CD14-positive monocyte (primary cell): ENCODE measurements around the gene ADRA2C. TPM values are rescaled to one million over a fixed set of nuclear protein-coding genes. Genes with fewer than 3 reads are reported as not detected.

Experiments
- DNase-seq, 3 donors: peaks; one replicate each; pipeline ENCODE4 v3.0.0-alpha.2; 2011 to 2022
- H2AFZ ChIP-seq: 2 replicates; pipeline ENCODE4 v1.6.0; 2012; ENCODE audit warnings: mild to moderate bottlenecking, low read depth, low read length, inconsistent platforms; ENCODE audit not compliant: insufficient read depth, poor library complexity, severe bottlenecking
- H3K27ac ChIP-seq, 2 donors: 1 replicate in 1 of 2; 2 replicates in 1 of 2; pipeline ENCODE4 v1.5.1; 2012 to 2013; ENCODE audit warnings: low read length in 2 of 2, control low read depth in 1 of 2, inconsistent platforms in 1 of 2, low read depth in 1 of 2, mild to moderate bottlenecking in 1 of 2
- H3K27me3 ChIP-seq, 2 donors: one replicate each; pipeline versions ENCODE4 v1.6.0 to v1.6.1; 2011 to 2013; ENCODE audit warnings: low read length in 2 of 2; ENCODE audit not compliant: control insufficient read depth in 2 of 2, insufficient read depth in 2 of 2
- H3K36me3 ChIP-seq, 2 donors: replicated peaks in 1 of 2; 1 replicate in 1 of 2; 2 replicates in 1 of 2; pipeline versions ENCODE4 v1.5.1 to v1.6.1; 2012 to 2013; ENCODE audit warnings: low read length in 2 of 2, control low read depth in 1 of 2, inconsistent platforms in 1 of 2, mild to moderate bottlenecking in 1 of 2; ENCODE audit not compliant: insufficient read depth in 2 of 2, control insufficient read depth in 1 of 2
- H3K4me1 ChIP-seq, 2 donors: 1 replicate in 1 of 2; 2 replicates in 1 of 2; pipeline versions ENCODE4 v1.5.1 to v1.6.1; 2012 to 2013; ENCODE audit warnings: low read length in 2 of 2, control low read depth in 1 of 2, inconsistent platforms in 1 of 2, mild to moderate bottlenecking in 1 of 2, moderate library complexity in 1 of 2; ENCODE audit not compliant: insufficient read depth in 2 of 2, control insufficient read depth in 1 of 2
- H3K4me2 ChIP-seq: replicated peaks from 2 replicates; pipeline ENCODE3; 2012; ENCODE audit warnings: low read length, moderate library complexity, mild to moderate bottlenecking; ENCODE audit not compliant: poor library complexity, severe bottlenecking; ENCODE audit errors: extremely low read depth
- H3K4me3 ChIP-seq, 3 experiments: fragments of 200-600 bp in 1 of 3; sonication (generic) in 1 of 3; replicated peaks in 1 of 3; 1 replicate in 2 of 3; 2 replicates in 1 of 3; pipeline ENCODE4 v1.5.1; 2011 to 2013; ENCODE audit warnings: low read length in 3 of 3, mild to moderate bottlenecking in 3 of 3, control low read depth in 2 of 3, low read depth in 2 of 3, inconsistent platforms in 1 of 3, moderate library complexity in 1 of 3
- H3K79me2 ChIP-seq: 2 replicates; pipeline ENCODE4 v1.6.0; 2012; ENCODE audit warnings: mild to moderate bottlenecking, control low read depth, inconsistent platforms, low read length, moderate library complexity; ENCODE audit not compliant: insufficient read depth
- H3K9ac ChIP-seq: 2 replicates; pipeline ENCODE4 v1.6.0; 2017; ENCODE audit warnings: low read length, mild to moderate bottlenecking; ENCODE audit not compliant: insufficient read depth, poor library complexity, severe bottlenecking
- H3K9me3 ChIP-seq, 2 donors: replicated peaks in 1 of 2; 1 replicate in 1 of 2; 2 replicates in 1 of 2; pipeline versions ENCODE4 v1.5.1 to v1.6.1; 2012 to 2013; ENCODE audit warnings: low read length in 2 of 2, control low read depth in 1 of 2; ENCODE audit not compliant: control insufficient read depth in 1 of 2, insufficient read depth in 1 of 2
- H4K20me1 ChIP-seq: 2 replicates; pipeline ENCODE4 v1.6.0; 2012; ENCODE audit warnings: mild to moderate bottlenecking, low read length, control low read depth, moderate library complexity; ENCODE audit not compliant: insufficient read depth
- H3K27ac Mint-ChIP-seq, 7 donors: one replicate each; pipeline ENCODE4 v1.8.0; 2020; ENCODE audit warnings: mild to moderate bottlenecking in 7 of 7, mixed read lengths in 7 of 7, moderate library complexity in 6 of 7, inconsistent platforms in 2 of 7
- H3K27me3 Mint-ChIP-seq, 3 donors: one replicate each; pipeline ENCODE4 v1.8.0; 2021 to 2022; ENCODE audit warnings: low read depth in 3 of 3, mild to moderate bottlenecking in 3 of 3, mixed read lengths in 3 of 3, moderate library complexity in 3 of 3, inconsistent platforms in 1 of 3
- H3K36me3 Mint-ChIP-seq, 2 donors: one replicate each; pipeline ENCODE4 v1.8.0; 2020; ENCODE audit warnings: mixed read lengths in 2 of 2, inconsistent platforms in 1 of 2, mild to moderate bottlenecking in 1 of 2
- H3K4me1 Mint-ChIP-seq: one replicate; pipeline ENCODE4 v1.8.0; 2020; ENCODE audit warnings: mild to moderate bottlenecking, mixed read lengths
- H3K4me3 Mint-ChIP-seq, 2 donors: one replicate each; pipeline ENCODE4 v1.8.0; 2020; ENCODE audit warnings: mild to moderate bottlenecking in 2 of 2, mixed read lengths in 2 of 2, moderate library complexity in 1 of 2
- H3K9me3 Mint-ChIP-seq, 7 donors: one replicate each; pipeline ENCODE4 v1.8.0; 2020 to 2022; ENCODE audit warnings: mixed read lengths in 7 of 7, mild to moderate bottlenecking in 6 of 7, moderate library complexity in 6 of 7, inconsistent platforms in 2 of 7
- WGBS: methylation state at CpG from one replicate; pipeline ENCODE4 v1.1.5; 2013; ENCODE audit warnings: missing lambda C conversion rate; ENCODE audit not compliant: insufficient coverage; 5-methylcytosine and 5-hydroxymethylcytosine counted together
- intact Hi-C, 2 donors: fragments of 100-400 bp; cut with micrococcal nuclease; formaldehyde crosslinking; loops; one replicate each; pipeline versions ENCODE4 v1.15.0 to v1.15.1; 2023
- polyA plus RNA-seq, 3 donors: library from polyadenylated mRNA; depleted of rRNA in 1 of 3; unstranded in 2 of 3; stranded (reverse) in 1 of 3; fragments of 300-500 nt in 2 of 3; fragments of >200 nt in 1 of 3; fragmentation: Illumina TruSeq in 2 of 3; gene quantifications; 1 replicate in 2 of 3; 2 replicates in 1 of 3; pipeline ENCODE4 v1.2.3, GENCODE V29; 2012 to 2021
- TF ChIP-seq, protein P1 (sequence below): fragments of 200-600 bp; IDR thresholded peaks from one replicate; pipeline ENCODE4 v1.8.0; 2022; ENCODE audit warnings: antibody characterized with exemption, mild to moderate bottlenecking

The ADRA2C gene
- polyA plus RNA-seq, 3 donors: not detected

DNA sequence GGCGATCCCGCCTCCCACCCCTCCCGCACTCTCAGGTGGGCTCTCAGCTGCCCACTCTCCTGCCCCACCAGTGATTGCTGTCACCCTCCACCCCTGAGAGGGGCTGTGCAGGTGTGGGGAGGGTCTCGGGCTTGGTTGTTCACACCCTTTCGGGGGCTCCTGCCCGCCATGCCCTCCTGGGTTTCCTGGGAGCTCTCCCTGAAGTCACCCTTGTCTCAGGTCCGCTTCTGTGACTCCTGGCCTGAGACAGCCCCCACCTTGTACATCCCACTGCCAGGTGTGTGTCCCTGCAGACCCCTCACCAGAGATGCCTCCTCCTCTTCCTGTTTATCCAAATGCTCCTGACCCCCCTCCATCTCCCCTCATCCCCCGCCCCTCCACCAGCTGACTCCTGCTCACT lies 37.8 kb downstream of the ADRA2C start:
- no peak overlapping the region for H3K9ac ChIP-seq
- no peak for DNase-seq
- H4K20me1 ChIP-seq: no peaks in the 10 kb centered on the region
- H3K79me2 ChIP-seq: no peaks in the 10 kb centered on the region
- H3K27ac ChIP-seq: no peak overlapping the region
- Mint-ChIP-seq H3K4me1 (no peaks in the 10 kb centered on the region), H3K27me3 (peaks cover 9 to 29% (median 10%) of the 10 kb centered on the region in 3 donors), H3K4me3 (no peak overlapping the region), H3K36me3 (no peaks in the 10 kb centered on the region), H3K27ac (no peak overlapping the region), H3K9me3 (no peaks in the 10 kb centered on the region)
- H3K4me3 ChIP-seq: no peak overlapping the region
- no peak overlapping the region for H3K4me2 ChIP-seq
- no peaks in the 10 kb centered on the region for H3K36me3 ChIP-seq
- H3K4me1 ChIP-seq: peaks cover 0 to 8% of the 10 kb centered on the region in 2 donors
- WGBS: 59% methylated on average over 3 of the region's 8 CpGs
- H2AFZ ChIP-seq: no peak overlapping the region
- TF ChIP-seq, protein P1, sequence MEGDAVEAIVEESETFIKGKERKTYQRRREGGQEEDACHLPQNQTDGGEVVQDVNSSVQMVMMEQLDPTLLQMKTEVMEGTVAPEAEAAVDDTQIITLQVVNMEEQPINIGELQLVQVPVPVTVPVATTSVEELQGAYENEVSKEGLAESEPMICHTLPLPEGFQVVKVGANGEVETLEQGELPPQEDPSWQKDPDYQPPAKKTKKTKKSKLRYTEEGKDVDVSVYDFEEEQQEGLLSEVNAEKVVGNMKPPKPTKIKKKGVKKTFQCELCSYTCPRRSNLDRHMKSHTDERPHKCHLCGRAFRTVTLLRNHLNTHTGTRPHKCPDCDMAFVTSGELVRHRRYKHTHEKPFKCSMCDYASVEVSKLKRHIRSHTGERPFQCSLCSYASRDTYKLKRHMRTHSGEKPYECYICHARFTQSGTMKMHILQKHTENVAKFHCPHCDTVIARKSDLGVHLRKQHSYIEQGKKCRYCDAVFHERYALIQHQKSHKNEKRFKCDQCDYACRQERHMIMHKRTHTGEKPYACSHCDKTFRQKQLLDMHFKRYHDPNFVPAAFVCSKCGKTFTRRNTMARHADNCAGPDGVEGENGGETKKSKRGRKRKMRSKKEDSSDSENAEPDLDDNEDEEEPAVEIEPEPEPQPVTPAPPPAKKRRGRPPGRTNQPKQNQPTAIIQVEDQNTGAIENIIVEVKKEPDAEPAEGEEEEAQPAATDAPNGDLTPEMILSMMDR: no peak
- intact Hi-C loops: no loop called here
- no peaks in the 10 kb centered on the region for H3K9me3 ChIP-seq
- H3K27me3 ChIP-seq: peaks cover 0 to 5% of the 10 kb centered on the region in 2 donors

DNA sequence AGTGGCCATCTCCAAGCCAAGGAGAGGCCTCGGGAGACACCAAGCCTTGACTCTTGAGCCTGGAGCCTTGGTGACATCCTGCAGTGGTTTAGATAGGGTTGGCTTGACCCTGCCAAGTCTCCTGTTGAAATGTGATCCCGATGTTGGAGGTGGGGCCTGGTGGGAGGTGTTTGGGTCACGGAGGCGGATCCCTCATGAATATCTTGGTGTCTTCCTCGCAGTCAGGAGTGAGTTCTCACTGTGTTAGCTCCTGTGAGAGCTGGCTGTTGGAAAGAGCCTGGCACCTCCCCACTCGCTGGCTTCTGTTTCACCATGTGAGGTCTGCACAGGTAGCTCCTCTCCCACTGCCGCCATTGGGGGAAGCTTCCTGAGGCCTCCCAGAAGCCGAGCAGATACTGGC lies 38.8 kb downstream of the ADRA2C start:
- no peak for DNase-seq

More for the DNA sequence above, 38.8 kb downstream of the ADRA2C start:
- Histone ChIP-seq H3K4me3 (no peak overlapping the region), H3K36me3 (no peaks in the 10 kb centered on the region), H3K27ac (no peak overlapping the region), H3K9me3 (no peaks in the 10 kb centered on the region), H3K79me2 (no peaks in the 10 kb centered on the region), H3K4me2 (no peak overlapping the region), H2AFZ (no peak overlapping the region), H3K27me3 (peaks cover 0 to 5% of the 10 kb centered on the region in 2 donors), H4K20me1 (no peaks in the 10 kb centered on the region), H3K9ac (no peak overlapping the region), H3K4me1 (peaks cover 0 to 8% of the 10 kb centered on the region in 2 donors)
- H3K4me1 Mint-ChIP-seq: no peaks in the 10 kb centered on the region
- intact Hi-C loops: no loop called here
- H3K27ac Mint-ChIP-seq: no peak overlapping the region
- no peaks in the 10 kb centered on the region for H3K36me3 Mint-ChIP-seq
- no peak overlapping the region for H3K4me3 Mint-ChIP-seq
- 92% methylated on average over 8 of the region's 8 CpGs for WGBS
- peaks cover 12 to 29% (median 12%) of the 10 kb centered on the region in 3 donors for H3K27me3 Mint-ChIP-seq
- TF ChIP-seq, protein P1: no peak
- H3K9me3 Mint-ChIP-seq: no peaks in the 10 kb centered on the region
